B cell (primary cell): ENCODE measurements around the gene H1-8. TPM values are rescaled to one million over a fixed set of nuclear protein-coding genes. Genes with fewer than 3 reads are reported as not detected.

ENCODE experiments used
- ATAC-seq: fragments of 200-7000 bp; cut with Tn5 transposase; one replicate; pipeline ENCODE4 v1.10.0; 2021; ENCODE audit warnings: low read depth, mild to moderate bottlenecking, moderate number of reproducible peaks, moderate library complexity
- CTCF ChIA-PET: fragments of 350-600 bp; sonication (Branson Sonifier 250); formaldehyde crosslinking; loops from one replicate; lab custom pipeline; 2021; ENCODE audit warnings: antibody characterized with exemption, inconsistent platforms; lab: Charles Lee
- POLR2A ChIA-PET: fragments of 350-600 bp; sonication (Branson Sonifier 250); formaldehyde crosslinking; loops from one replicate; lab custom pipeline; 2021; ENCODE audit warnings: antibody characterized with exemption; lab: Charles Lee
- DNase-seq: peaks from one replicate; pipeline ENCODE4 v3.0.0; 2013
- H2AFZ ChIP-seq: 2 replicates; pipeline ENCODE4 v1.6.1; 2012; ENCODE audit warnings: mild to moderate bottlenecking, low read depth, low read length; ENCODE audit not compliant: insufficient read depth, poor library complexity, severe bottlenecking
- H3K27ac ChIP-seq, 2 donors: 1 replicate in 1 of 2; 2 replicates in 1 of 2; pipeline ENCODE4 v1.5.1; 2012 to 2013; ENCODE audit warnings: low read length in 2 of 2, mild to moderate bottlenecking in 2 of 2, moderate library complexity in 1 of 2
- H3K27me3 ChIP-seq, 4 experiments: fragments of 200-600 bp in 1 of 4; sonication (generic) in 1 of 4; replicated peaks in 1 of 4; 1 replicate in 2 of 4; 2 replicates in 2 of 4; pipeline versions ENCODE4 v1.6.1 to v1.7.0; 2013 to 2016; ENCODE audit warnings: low read length in 3 of 4, mild to moderate bottlenecking in 2 of 4, mixed read lengths in 1 of 4, moderate library complexity in 1 of 4; ENCODE audit not compliant: insufficient read depth in 4 of 4, control insufficient read depth in 3 of 4; ENCODE audit errors: control extremely low read depth in 1 of 4
- H3K36me3 ChIP-seq, 2 experiments: replicated peaks in 1 of 2; 1 replicate in 1 of 2; 2 replicates in 1 of 2; pipeline versions ENCODE4 v1.6.1 to v1.7.1; 2013; ENCODE audit warnings: low read length in 1 of 2; ENCODE audit not compliant: insufficient read depth in 2 of 2, control insufficient read depth in 1 of 2; ENCODE audit errors: control extremely low read depth in 1 of 2, extremely low read depth in 1 of 2
- H3K4me1 ChIP-seq, 2 donors: fragments of 200-600 bp in 1 of 2; sonication (generic) in 1 of 2; 1 replicate in 1 of 2; 2 replicates in 1 of 2; pipeline versions ENCODE4 v1.5.1 to v1.6.1; 2013 to 2017; ENCODE audit warnings: low read length in 2 of 2; ENCODE audit not compliant: control insufficient read depth in 2 of 2, insufficient read depth in 2 of 2
- H3K4me2 ChIP-seq: replicated peaks from 2 replicates; pipeline ENCODE3; 2012; ENCODE audit warnings: mild to moderate bottlenecking, low read depth, low read length; ENCODE audit not compliant: poor library complexity, severe bottlenecking
- H3K4me3 ChIP-seq, 5 experiments: fragments of 200-600 bp in 1 of 5; sonication (generic) in 1 of 5; 1 replicate in 3 of 5; 2 replicates in 2 of 5; pipeline versions ENCODE4 v1.5.1 to v1.7.0; 2011 to 2016; ENCODE audit warnings: low read length in 4 of 5, mild to moderate bottlenecking in 4 of 5, low read depth in 2 of 5, control low read depth in 1 of 5, moderate library complexity in 1 of 5; ENCODE audit not compliant: insufficient read depth in 1 of 5; ENCODE audit errors: control extremely low read depth in 1 of 5, extremely low read depth in 1 of 5
- H3K79me2 ChIP-seq: fragments of 200-600 bp; sonication (generic); one replicate; pipeline ENCODE4 v1.6.0; 2016; ENCODE audit warnings: low read length; ENCODE audit not compliant: control insufficient read depth, insufficient read depth
- H3K9ac ChIP-seq: fragments of 200-600 bp; sonication (generic); 2 replicates; pipeline ENCODE4 v1.6.1; 2017; ENCODE audit warnings: mild to moderate bottlenecking, low read length, moderate library complexity
- H3K9me3 ChIP-seq, 3 donors: one replicate each; pipeline versions ENCODE4 v1.6.1 to v1.7.1; 2013; ENCODE audit warnings: low read length in 2 of 3; ENCODE audit not compliant: control insufficient read depth in 2 of 3, insufficient read depth in 1 of 3; ENCODE audit errors: control extremely low read depth in 1 of 3
- H4K20me1 ChIP-seq: 2 replicates; pipeline ENCODE4 v1.6.0; 2012; ENCODE audit warnings: mild to moderate bottlenecking, low read length; ENCODE audit not compliant: insufficient read depth, control insufficient read depth, poor library complexity, severe bottlenecking
- H3K27ac Mint-ChIP-seq: one replicate; pipeline ENCODE4 v1.8.0; 2021; ENCODE audit warnings: mixed read lengths
- H3K27me3 Mint-ChIP-seq: one replicate; pipeline ENCODE4 v1.8.0; 2021; ENCODE audit warnings: mixed read lengths
- H3K4me1 Mint-ChIP-seq: one replicate; pipeline ENCODE4 v1.8.0; 2021; ENCODE audit warnings: mixed read lengths
- H3K4me3 Mint-ChIP-seq: one replicate; pipeline ENCODE4 v1.8.0; 2021; ENCODE audit warnings: mixed read lengths
- H3K9me3 Mint-ChIP-seq: one replicate; pipeline ENCODE4 v1.8.0; 2022; ENCODE audit warnings: mixed read lengths; ENCODE audit not compliant: insufficient read depth
- EZH2 ChIP-seq: IDR thresholded peaks from 2 replicates; pipeline ENCODE4 v1.6.1; 2012; ENCODE audit warnings: borderline replicate concordance, low read depth, mild to moderate bottlenecking, moderate library complexity, low read length; ENCODE audit not compliant: insufficient read depth, poor library complexity, severe bottlenecking
- WGBS: methylation state at CpG from one replicate; pipeline ENCODE4 v1.1.5; 2013; ENCODE audit warnings: missing lambda C conversion rate; ENCODE audit not compliant: insufficient coverage; 5-methylcytosine and 5-hydroxymethylcytosine counted together
- intact Hi-C: fragments of 100-400 bp; cut with micrococcal nuclease; formaldehyde crosslinking; loops from one replicate; pipeline ENCODE4 v1.10.0; 2022
- polyA plus RNA-seq: library from polyadenylated mRNA; depleted of rRNA; stranded (reverse); fragments of >200 nt; gene quantifications from 2 replicates; pipeline ENCODE4 v1.2.3, GENCODE V29; 2012
- total RNA-seq, 2 donors: library from RNA; stranded (reverse); fragments of 120-200 nt in 1 of 2; gene quantifications; 1 replicate in 1 of 2; 2 replicates in 1 of 2; pipeline versions ENCODE4 v1.2.3 to v1.2.4, GENCODE V29; 2013 to 2022
- TF ChIP-seq, protein P1 (sequence below): fragments of 200-600 bp; IDR thresholded peaks from one replicate; pipeline ENCODE4 v1.8.0; 2022; ENCODE audit warnings: antibody characterized with exemption, mild to moderate bottlenecking

The H1-8 gene
- total and polyA plus RNA-seq, 2 donors (not counting 1 experiment from before 2014, with no cell fraction given), result not detected

DNA sequence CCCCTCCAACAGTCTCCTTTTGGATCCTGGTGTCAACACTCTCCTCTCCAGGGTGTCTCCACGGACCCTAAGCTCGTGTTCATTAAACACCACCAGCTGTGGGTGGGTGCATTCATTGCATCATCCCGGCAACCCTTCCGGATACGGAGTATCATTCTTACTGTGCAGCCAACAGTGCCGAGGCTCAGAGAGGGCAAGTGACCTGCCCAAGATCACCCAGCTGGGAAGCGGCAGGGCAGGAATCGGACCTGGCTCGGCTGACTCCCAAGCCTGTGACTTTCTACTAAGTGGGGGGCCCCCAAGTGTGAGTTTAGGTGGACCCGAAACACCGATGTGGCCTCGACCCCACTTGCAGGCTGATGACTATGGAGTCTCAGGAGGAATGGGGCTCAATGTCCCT is 20.4 kb downstream of the H1-8 start:
- no peak overlapping the region for H3K4me3 Mint-ChIP-seq

DNA sequence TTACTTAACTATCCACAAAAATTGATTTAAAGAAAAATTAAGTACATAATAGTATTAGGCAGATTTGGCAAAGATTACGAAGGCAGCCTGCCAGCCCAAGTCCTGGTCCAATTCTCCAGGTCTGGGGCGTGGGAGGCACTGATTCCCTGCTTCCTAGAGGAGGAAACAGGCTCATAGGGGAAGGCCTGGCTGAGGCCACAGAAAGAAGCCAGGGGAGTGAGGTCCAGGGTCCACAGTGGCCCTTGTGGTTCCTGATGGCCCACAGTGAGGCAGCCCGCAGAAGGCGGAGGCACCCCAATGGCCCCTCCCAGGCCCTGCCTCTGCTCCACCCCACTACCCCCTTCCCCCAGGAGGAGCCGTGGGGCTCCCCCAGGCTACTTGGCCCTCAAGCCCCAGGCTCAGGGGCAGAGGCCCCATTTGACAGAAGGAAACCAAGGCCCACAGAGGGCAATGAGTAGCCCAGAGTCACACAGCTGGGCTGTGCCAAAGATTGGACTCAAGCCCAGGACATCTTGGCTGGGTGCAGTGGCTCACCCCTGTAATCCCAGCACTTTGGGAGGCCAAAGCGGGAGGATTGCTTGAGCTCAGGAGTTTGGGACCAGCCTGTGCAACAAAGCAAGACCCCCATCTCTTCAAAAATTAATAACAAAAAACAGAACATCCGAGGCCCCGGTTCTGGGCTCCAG is 21.0 kb downstream of the H1-8 start:
- H3K9me3 ChIP-seq, result no peaks in the 10 kb centered on the region
- no peaks in the 10 kb centered on the region for H4K20me1 ChIP-seq
- TF ChIP-seq, protein P1, sequence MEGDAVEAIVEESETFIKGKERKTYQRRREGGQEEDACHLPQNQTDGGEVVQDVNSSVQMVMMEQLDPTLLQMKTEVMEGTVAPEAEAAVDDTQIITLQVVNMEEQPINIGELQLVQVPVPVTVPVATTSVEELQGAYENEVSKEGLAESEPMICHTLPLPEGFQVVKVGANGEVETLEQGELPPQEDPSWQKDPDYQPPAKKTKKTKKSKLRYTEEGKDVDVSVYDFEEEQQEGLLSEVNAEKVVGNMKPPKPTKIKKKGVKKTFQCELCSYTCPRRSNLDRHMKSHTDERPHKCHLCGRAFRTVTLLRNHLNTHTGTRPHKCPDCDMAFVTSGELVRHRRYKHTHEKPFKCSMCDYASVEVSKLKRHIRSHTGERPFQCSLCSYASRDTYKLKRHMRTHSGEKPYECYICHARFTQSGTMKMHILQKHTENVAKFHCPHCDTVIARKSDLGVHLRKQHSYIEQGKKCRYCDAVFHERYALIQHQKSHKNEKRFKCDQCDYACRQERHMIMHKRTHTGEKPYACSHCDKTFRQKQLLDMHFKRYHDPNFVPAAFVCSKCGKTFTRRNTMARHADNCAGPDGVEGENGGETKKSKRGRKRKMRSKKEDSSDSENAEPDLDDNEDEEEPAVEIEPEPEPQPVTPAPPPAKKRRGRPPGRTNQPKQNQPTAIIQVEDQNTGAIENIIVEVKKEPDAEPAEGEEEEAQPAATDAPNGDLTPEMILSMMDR, result no peak
- no peak for TF ChIP-seq EZH2
- Mint-ChIP-seq H3K27ac (no peak overlapping the region), H3K27me3 (no peaks in the 10 kb centered on the region), H3K4me1 (no peaks in the 10 kb centered on the region), H3K4me3 (no peak overlapping the region), H3K9me3 (no peaks in the 10 kb centered on the region)
- H3K36me3 ChIP-seq, result no peaks in the 10 kb centered on the region
- 85% methylated on average over 8 of the region's 8 CpGs for WGBS
- H3K9ac ChIP-seq, result no peak overlapping the region
- H3K4me2 ChIP-seq, result no peak overlapping the region
- ChIA-PET CTCF (no interaction called here), POLR2A (interaction anchor here (1.6 kb wide), 1 partner anchor 13 kb away, joined by 3 read pairs; no protein-coding TSS in a partner anchor)
- no peaks in the 10 kb centered on the region for H3K79me2 ChIP-seq
- DNase-seq (no peak), ATAC-seq (no peak)
- H3K4me3 ChIP-seq, result no peak overlapping the region
- H3K27me3 ChIP-seq, result peaks cover 0 to 4% (median 0%) of the 10 kb centered on the region in 4 experiments
- no peaks in the 10 kb centered on the region for H3K4me1 ChIP-seq
- intact Hi-C loops, result no loop called here
- no peak overlapping the region for H2AFZ ChIP-seq
- no peak overlapping the region for H3K27ac ChIP-seq

More for the DNA sequence above, 20.4 kb downstream of the H1-8 start:
- H3K4me2 ChIP-seq, result no peak overlapping the region
- H3K9ac ChIP-seq, result no peak overlapping the region
- TF ChIP-seq EZH2, result no peak
- TF ChIP-seq, protein P1, result no peak
- ATAC-seq (no peak), DNase-seq (no peak)
- ChIA-PET POLR2A (interaction anchor here (1.6 kb wide), 1 partner anchor 13 kb away, joined by 3 read pairs; no protein-coding TSS in a partner anchor), CTCF (no interaction called here)
- Mint-ChIP-seq H3K9me3 (no peaks in the 10 kb centered on the region), H3K4me1 (peaks cover 3% of the 10 kb centered on the region), H3K27ac (no peak overlapping the region), H3K27me3 (no peaks in the 10 kb centered on the region)
- no peak overlapping the region for H2AFZ ChIP-seq
- H3K27ac ChIP-seq, result no peak overlapping the region
- WGBS, result 96% methylated on average over 12 of the region's 12 CpGs
- intact Hi-C loops, result no loop called here
- no peak overlapping the region for H3K4me3 ChIP-seq
- H3K79me2 ChIP-seq, result no peaks in the 10 kb centered on the region
- no peaks in the 10 kb centered on the region for H4K20me1 ChIP-seq
- no peaks in the 10 kb centered on the region for H3K36me3 ChIP-seq
- peaks cover 0 to 5% of the 10 kb centered on the region in 2 donors for H3K4me1 ChIP-seq
- H3K9me3 ChIP-seq, result no peaks in the 10 kb centered on the region
- H3K27me3 ChIP-seq, result peaks cover 0 to 10% (median 0%) of the 10 kb centered on the region in 4 experiments
